ENCODE data around the gene SLC35C1. TPM values are rescaled to one million over a fixed set of nuclear protein-coding genes. Genes with fewer than 3 reads are reported as not detected.

SLC35C1 gene
- total RNA-seq, 1 experiment from 2014 or later: 8.9 TPM

DNA sequence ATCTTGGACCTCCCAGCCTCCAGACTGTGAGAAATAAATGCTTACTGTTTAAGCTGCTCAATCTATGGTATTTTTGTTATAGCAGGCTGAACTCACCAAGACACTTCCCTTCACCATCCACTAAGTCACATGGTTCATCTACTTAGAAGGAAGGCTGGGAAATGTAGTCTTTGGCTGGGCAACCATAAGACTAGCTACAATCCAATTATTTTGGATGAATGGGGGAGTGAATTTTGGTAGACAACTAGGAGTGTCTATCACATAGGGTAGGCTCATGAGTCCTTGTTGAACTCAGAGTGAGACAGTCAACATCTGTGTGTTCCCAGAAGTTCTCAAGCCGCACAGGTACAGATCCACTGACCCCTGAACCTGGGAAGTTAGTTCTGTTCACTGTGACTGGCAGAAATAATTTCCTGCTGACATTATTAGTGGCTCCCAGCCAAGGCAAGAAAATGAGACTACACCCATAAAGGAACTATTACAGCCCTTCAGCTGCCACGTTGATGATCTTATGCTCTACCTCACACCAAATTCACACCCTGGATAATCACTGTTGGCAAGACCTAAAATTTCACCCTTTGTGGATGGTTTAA, 3.1 kb upstream of the SLC35C1 start:
- Mint-ChIP-seq H3K27ac (peak overlapping the region in 1 of 3 experiments; percentile 71; a peak in 1 of 7 replicates), H3K36me3 (ENCODE audit: insufficient read depth in 1 of 3, low read depth in 3 of 3) (no peaks in the 10 kb centered on the region; a peak in 1 of 7 replicates), H3K4me3 (no peak overlapping the region), H3K9me3 (peaks cover 0 to 2% of the 10 kb centered on the region in 2 experiments; a peak in 1 of 5 replicates), H3K4me1 (peaks cover 14 to 18% of the 10 kb centered on the region in 2 experiments), H3K27me3 (ENCODE audit: low read depth) (peaks cover 27% of the 10 kb centered on the region)
- Histone ChIP-seq H3K9ac (ENCODE audit: extremely low read depth, insufficient read length, low read length) (no peak overlapping the region), H4K5ac (ENCODE audit: insufficient read length, low read depth, low read length) (no peak overlapping the region), H2BK12ac (ENCODE audit: insufficient read length, low read depth, low read length) (no peak overlapping the region), H3K4ac (ENCODE audit: low read depth, low read length) (no peak overlapping the region), H3K23ac (ENCODE audit: insufficient read length, low read depth, low read length) (no peak overlapping the region), H3T11ph (ENCODE audit: low read length) (no peak overlapping the region), H4K20me1 (ENCODE audit: control insufficient read depth, insufficient read depth, insufficient read length) (no peaks in the 10 kb centered on the region), H2AK5ac (ENCODE audit: insufficient read length, low read length) (no peak overlapping the region), H3K9me3 (ENCODE audit: control insufficient read depth, low read depth, low read length) (no peaks in the 10 kb centered on the region), H3K79me2 (ENCODE audit: insufficient read depth, low read length) (no peaks in the 10 kb centered on the region), H2BK5ac (ENCODE audit: insufficient read length, low read length) (no peak overlapping the region), H3K27me3 (ENCODE audit: insufficient read depth, low read length) (peaks cover 2% of the 10 kb centered on the region; the same call in 1 of the 2 replicates), H3K4me2 (ENCODE audit: insufficient read depth, insufficient read length, low read length) (no peak overlapping the region), H4K8ac (replicated peaks; ENCODE audit: insufficient read length, low read depth, low read length) (no peak overlapping the region), H2BK15ac (ENCODE audit: low read depth, low read length) (no peak overlapping the region), H4K91ac (ENCODE audit: insufficient read length, low read depth, low read length) (no peak overlapping the region), H2AFZ (ENCODE audit: low read length) (no peak overlapping the region), H2BK20ac (ENCODE audit: low read depth, low read length, poor library complexity, severe bottlenecking) (no peak overlapping the region), H3K79me1 (ENCODE audit: insufficient read depth, low read depth, low read length, poor library complexity, severe bottlenecking) (no peaks in the 10 kb centered on the region), H3K4me1 (ENCODE audit: insufficient read depth, low read length) (no peaks in the 10 kb centered on the region; the same call in 1 of the 2 replicates), H3K18ac (ENCODE audit: insufficient read length, low read depth, low read length) (no peak overlapping the region), H3K23me2 (ENCODE audit: insufficient read length, low read depth, low read length, poor library complexity, severe bottlenecking) (peaks cover 14% of the 10 kb centered on the region), H3K56ac (ENCODE audit: insufficient read length, low read depth, low read length) (no peak overlapping the region), H3K14ac (ENCODE audit: insufficient read depth, low read length) (no peak overlapping the region), H2BK120ac (ENCODE audit: low read depth, low read length, poor library complexity, severe bottlenecking) (no peak overlapping the region), H3K27ac (ENCODE audit: insufficient read length, low read depth, low read length) (no peak overlapping the region)
- WGBS (ENCODE audit: extremely low coverage, insufficient read length, low lambda C conversion rate): no CpG with 5 or more reads among the region's 2 CpGs
- DNase-seq: no peak
- TF ChIP-seq, protein P1, sequence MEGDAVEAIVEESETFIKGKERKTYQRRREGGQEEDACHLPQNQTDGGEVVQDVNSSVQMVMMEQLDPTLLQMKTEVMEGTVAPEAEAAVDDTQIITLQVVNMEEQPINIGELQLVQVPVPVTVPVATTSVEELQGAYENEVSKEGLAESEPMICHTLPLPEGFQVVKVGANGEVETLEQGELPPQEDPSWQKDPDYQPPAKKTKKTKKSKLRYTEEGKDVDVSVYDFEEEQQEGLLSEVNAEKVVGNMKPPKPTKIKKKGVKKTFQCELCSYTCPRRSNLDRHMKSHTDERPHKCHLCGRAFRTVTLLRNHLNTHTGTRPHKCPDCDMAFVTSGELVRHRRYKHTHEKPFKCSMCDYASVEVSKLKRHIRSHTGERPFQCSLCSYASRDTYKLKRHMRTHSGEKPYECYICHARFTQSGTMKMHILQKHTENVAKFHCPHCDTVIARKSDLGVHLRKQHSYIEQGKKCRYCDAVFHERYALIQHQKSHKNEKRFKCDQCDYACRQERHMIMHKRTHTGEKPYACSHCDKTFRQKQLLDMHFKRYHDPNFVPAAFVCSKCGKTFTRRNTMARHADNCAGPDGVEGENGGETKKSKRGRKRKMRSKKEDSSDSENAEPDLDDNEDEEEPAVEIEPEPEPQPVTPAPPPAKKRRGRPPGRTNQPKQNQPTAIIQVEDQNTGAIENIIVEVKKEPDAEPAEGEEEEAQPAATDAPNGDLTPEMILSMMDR (conservative IDR thresholded peaks at IDR 0.05): no peak

Data from H9 (cell line).